Mammary epithelial cell (primary cell): ENCODE data around the gene BGN.

Experiments
- EZH2 ChIP-seq: IDR thresholded peaks from 2 replicates; pipeline ENCODE4 v1.6.1; 2012; ENCODE audit warnings: low read length, inconsistent platforms, borderline replicate concordance
- TF ChIP-seq, protein P1 (sequence below), 2 donors: IDR thresholded peaks in 1 of 2; conservative IDR thresholded peaks in 1 of 2; 2 replicates each; pipeline ENCODE4 v1.5.1; 2011 to 2012; ENCODE audit warnings: inconsistent platforms in 2 of 2, low read length in 2 of 2, mild to moderate bottlenecking in 2 of 2, control low read depth in 1 of 2, low read depth in 1 of 2; ENCODE audit not compliant: insufficient read depth in 1 of 2; ENCODE audit errors: extremely low read depth in 1 of 2

DNA sequence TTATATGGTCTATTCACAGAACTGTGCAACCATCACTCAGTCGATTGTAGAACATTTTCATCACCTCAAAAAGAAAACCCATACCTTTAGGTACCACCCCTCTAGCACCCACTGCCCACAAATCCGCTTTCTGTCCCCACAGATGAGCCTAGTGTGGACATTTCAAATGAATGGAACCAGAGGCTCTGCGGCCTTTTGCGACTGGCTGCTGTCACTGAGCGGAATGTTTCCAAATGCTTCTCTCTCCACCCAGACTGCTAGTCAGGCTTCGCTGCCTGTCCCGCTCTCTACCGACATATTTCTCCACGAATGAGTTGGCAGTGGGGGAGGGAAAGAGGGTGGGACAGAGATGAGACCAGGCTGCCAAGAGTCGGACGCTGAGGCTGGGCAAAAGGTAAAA lies 1.7 kb upstream of the BGN start:
- TF ChIP-seq, protein P1, sequence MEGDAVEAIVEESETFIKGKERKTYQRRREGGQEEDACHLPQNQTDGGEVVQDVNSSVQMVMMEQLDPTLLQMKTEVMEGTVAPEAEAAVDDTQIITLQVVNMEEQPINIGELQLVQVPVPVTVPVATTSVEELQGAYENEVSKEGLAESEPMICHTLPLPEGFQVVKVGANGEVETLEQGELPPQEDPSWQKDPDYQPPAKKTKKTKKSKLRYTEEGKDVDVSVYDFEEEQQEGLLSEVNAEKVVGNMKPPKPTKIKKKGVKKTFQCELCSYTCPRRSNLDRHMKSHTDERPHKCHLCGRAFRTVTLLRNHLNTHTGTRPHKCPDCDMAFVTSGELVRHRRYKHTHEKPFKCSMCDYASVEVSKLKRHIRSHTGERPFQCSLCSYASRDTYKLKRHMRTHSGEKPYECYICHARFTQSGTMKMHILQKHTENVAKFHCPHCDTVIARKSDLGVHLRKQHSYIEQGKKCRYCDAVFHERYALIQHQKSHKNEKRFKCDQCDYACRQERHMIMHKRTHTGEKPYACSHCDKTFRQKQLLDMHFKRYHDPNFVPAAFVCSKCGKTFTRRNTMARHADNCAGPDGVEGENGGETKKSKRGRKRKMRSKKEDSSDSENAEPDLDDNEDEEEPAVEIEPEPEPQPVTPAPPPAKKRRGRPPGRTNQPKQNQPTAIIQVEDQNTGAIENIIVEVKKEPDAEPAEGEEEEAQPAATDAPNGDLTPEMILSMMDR (conservative IDR thresholded peaks at IDR 0.05 in 1 of 2, IDR thresholded peaks at IDR 0.05 in 1 of 2; ENCODE audit: extremely low read depth in 1 of 2, insufficient read depth in 1 of 2, low read depth in 1 of 2, low read length in 2 of 2) = no peak
- no peak for TF ChIP-seq EZH2
